HCT116 (cell line): Measurements from ENCODE around the gene KIF18B. TPM values are rescaled to one million over a fixed set of nuclear protein-coding genes. Genes with fewer than 3 reads are reported as not detected.

Experiments used
- ATAC-seq: fragments of 200-7000 bp; cut with Tn5 transposase; 2 replicates; pipeline ENCODE4 v1.9.1; 2020; ENCODE audit warnings: mild to moderate bottlenecking, moderate library complexity
- BruUV-seq: library from RNA; stranded (reverse); fragments of 400-500 nt; replicated peaks from 2 replicates; lab custom pipeline; 2021; lab: Mats Ljungman, UMichigan
- CTCF ChIA-PET: fragments of 300-600 bp; sonication (Branson Sonifier 250); formaldehyde crosslinking; loops from one replicate; lab custom pipeline; 2021; ENCODE audit warnings: antibody characterized with exemption; lab: Charles Lee
- POLR2A ChIA-PET: fragments of 300-600, 350-600 bp; sonication (Branson Sonifier 250); formaldehyde crosslinking; loops from one replicate; lab custom pipeline; 2021; ENCODE audit warnings: antibody characterized with exemption; lab: Charles Lee
- RAD21 ChIA-PET, 2 experiments: fragments of 300-600 bp; sonication (Branson Sonifier 250); formaldehyde crosslinking; loops; one replicate each; lab custom pipeline; 2023; ENCODE audit warnings: low total read pairs in 2 of 2; ENCODE audit not compliant: uncharacterized antibody in 2 of 2, unreplicated experiment in 2 of 2, low non-redundant PET in 1 of 2; lab: Charles Lee
- DNase-seq: peaks from one replicate; pipeline ENCODE4 v3.0.0-alpha.2; 2010; ENCODE audit warnings: low read depth, low spot score
- H2AFZ ChIP-seq: fragments of 200-600 bp; shearing (Covaris generic), sonication (generic); 2 replicates; pipeline ENCODE4 v1.6.1; 2017; ENCODE audit warnings: low read depth, mixed run types, mixed read lengths, antibody characterized with exemption, low read length; ENCODE audit not compliant: poor library complexity, severe bottlenecking
- H3K27ac ChIP-seq: 2 replicates; pipeline ENCODE4 v1.5.1; 2012; ENCODE audit warnings: low read depth, low read length
- H3K27me3 ChIP-seq: fragments of 200-600 bp; sonication (generic); 2 replicates; pipeline ENCODE4 v1.6.1; 2016; ENCODE audit warnings: mixed run types, low read length, mixed read lengths; ENCODE audit not compliant: insufficient read depth
- H3K36me3 ChIP-seq, 2 experiments: fragments of 200-500 bp in 1 of 2; fragments of 200-600 bp in 1 of 2; sonication (Bioruptor generic) in 1 of 2; sonication (generic) in 1 of 2; 2 replicates each; pipeline versions ENCODE4 v1.5.1 to v1.6.1; 2014 to 2016; ENCODE audit warnings: low read length in 2 of 2, inconsistent platforms in 1 of 2, mixed read lengths in 1 of 2, mixed run types in 1 of 2; ENCODE audit not compliant: insufficient read depth in 2 of 2, control insufficient read depth in 1 of 2
- H3K4me1 ChIP-seq, 2 experiments: fragments of 200-600 bp in 1 of 2; sonication (generic) in 1 of 2; 2 replicates each; pipeline versions ENCODE4 v1.5.1 to v1.6.1; 2012 to 2017; ENCODE audit warnings: low read length in 2 of 2, inconsistent platforms in 1 of 2, mild to moderate bottlenecking in 1 of 2, mixed read lengths in 1 of 2, mixed run types in 1 of 2, moderate library complexity in 1 of 2; ENCODE audit not compliant: insufficient read depth in 2 of 2, control insufficient read depth in 1 of 2
- H3K4me2 ChIP-seq: fragments of 200-600 bp; sonication (generic); 2 replicates; pipeline ENCODE4 v1.6.1; 2017; ENCODE audit warnings: mixed run types, low read length, mixed read lengths
- H3K4me3 ChIP-seq, 2 experiments: fragments of 200-600 bp in 1 of 2; sonication (generic) in 1 of 2; replicated peaks in 1 of 2; 2 replicates each; pipeline ENCODE4 v1.5.1; 2011 to 2016; ENCODE audit warnings: low read length in 2 of 2, control low read depth in 1 of 2, low read depth in 1 of 2, mild to moderate bottlenecking in 1 of 2, mixed read lengths in 1 of 2, mixed run types in 1 of 2
- H3K79me2 ChIP-seq: fragments of 200-600 bp; sonication (generic); 2 replicates; pipeline ENCODE4 v1.6.1; 2017; ENCODE audit warnings: mild to moderate bottlenecking, mixed run types, low read length, moderate library complexity, mixed read lengths; ENCODE audit not compliant: insufficient read depth
- H3K9ac ChIP-seq: fragments of 200-600 bp; sonication (generic); 2 replicates; pipeline ENCODE4 v1.6.1; 2016; ENCODE audit warnings: low read length, mixed read lengths
- H3K9me2 ChIP-seq: fragments of 200-600 bp; sonication (generic), shearing (Covaris generic); 2 replicates; pipeline ENCODE4 v1.6.1; 2017; ENCODE audit warnings: mixed run types, mild to moderate bottlenecking, moderate library complexity; ENCODE audit not compliant: insufficient read depth
- H3K9me3 ChIP-seq, 2 experiments: fragments of 200-500 bp in 1 of 2; fragments of 200-600 bp in 1 of 2; sonication (Bioruptor generic) in 1 of 2; sonication (generic) in 1 of 2; 2 replicates each; pipeline ENCODE4 v1.6.1; 2014 to 2017; ENCODE audit warnings: low read length in 2 of 2, mixed read lengths in 2 of 2, inconsistent platforms in 1 of 2, low read depth in 1 of 2, mild to moderate bottlenecking in 1 of 2, mixed run types in 1 of 2, moderate library complexity in 1 of 2; ENCODE audit not compliant: control insufficient read depth in 1 of 2, insufficient read depth in 1 of 2
- H4K20me1 ChIP-seq: fragments of 200-600 bp; sonication (generic), shearing (Covaris generic); 2 replicates; pipeline ENCODE4 v1.6.1; 2017; ENCODE audit warnings: mixed run types, mild to moderate bottlenecking, moderate library complexity; ENCODE audit not compliant: insufficient read depth
- ATF3 ChIP-seq: IDR thresholded peaks from 2 replicates; pipeline ENCODE4 v1.6.1; 2012
- CBX3 ChIP-seq: IDR thresholded peaks from 2 replicates; pipeline ENCODE4 v1.6.1; 2012; ENCODE audit warnings: low read depth
- CTCF ChIP-seq, 3 experiments: fragments of 200-600 bp in 1 of 3; sonication (generic) in 1 of 3; IDR thresholded peaks in 2 of 3; conservative IDR thresholded peaks in 1 of 3; 2 replicates each; pipeline ENCODE4 v1.5.1; 2012 to 2017; ENCODE audit warnings: low read depth in 2 of 3, low read length in 2 of 3, antibody characterized with exemption in 1 of 3, borderline replicate concordance in 1 of 3, control low read depth in 1 of 3, mild to moderate bottlenecking in 1 of 3, mixed read lengths in 1 of 3, mixed run types in 1 of 3, moderate library complexity in 1 of 3; ENCODE audit not compliant: insufficient read depth in 1 of 3
- EGR1 ChIP-seq: IDR thresholded peaks from 2 replicates; pipeline ENCODE4 v1.6.1; 2012; ENCODE audit warnings: low read depth
- EZH2phosphoT487 ChIP-seq: fragments of 200-600 bp; IDR thresholded peaks from 2 replicates; pipeline ENCODE4 v1.6.1; 2018; ENCODE audit warnings: antibody characterized with exemption, borderline replicate concordance
- JUND ChIP-seq: IDR thresholded peaks from 2 replicates; pipeline ENCODE4 v1.6.1; 2012
- MAX ChIP-seq: IDR thresholded peaks from 2 replicates; pipeline ENCODE4 v1.6.1; 2012
- POLR2A ChIP-seq: IDR thresholded peaks from 2 replicates; pipeline ENCODE4 v1.7.0; 2011; ENCODE audit warnings: borderline replicate concordance; ENCODE audit not compliant: insufficient read depth, insufficient read length; ENCODE audit errors: extremely low read depth
- POLR2AphosphoS5 ChIP-seq: IDR thresholded peaks from 2 replicates; pipeline ENCODE4 v1.6.1; 2011; ENCODE audit warnings: mild to moderate bottlenecking, low read depth, low read length, moderate library complexity
- RAD21 ChIP-seq: IDR thresholded peaks from 2 replicates; pipeline ENCODE4 v1.6.1; 2012; ENCODE audit warnings: low read depth, mild to moderate bottlenecking
- REST ChIP-seq: IDR thresholded peaks from 2 replicates; pipeline ENCODE4 v1.6.1; 2012; ENCODE audit warnings: low read depth
- SP1 ChIP-seq: IDR thresholded peaks from 2 replicates; pipeline ENCODE4 v1.6.1; 2012; ENCODE audit warnings: low read depth
- SRF ChIP-seq: IDR thresholded peaks from 2 replicates; pipeline ENCODE4 v1.6.1; 2012; ENCODE audit warnings: low read depth
- TCF7L2 ChIP-seq: IDR thresholded peaks from 2 replicates; pipeline ENCODE4 v1.7.0; 2011; ENCODE audit warnings: borderline replicate concordance, inconsistent platforms; ENCODE audit not compliant: insufficient read depth, insufficient read length; ENCODE audit errors: extremely low read depth
- YY1 ChIP-seq: IDR thresholded peaks from 2 replicates; pipeline ENCODE4 v1.6.1; 2011; ENCODE audit warnings: low read length, low read depth, moderate library complexity, mild to moderate bottlenecking; ENCODE audit not compliant: insufficient replicate concordance; ENCODE audit errors: extremely low read depth
- ZBTB33 ChIP-seq: IDR thresholded peaks from 2 replicates; pipeline ENCODE4 v1.6.1; 2011; ENCODE audit warnings: mild to moderate bottlenecking, low read length, moderate library complexity; ENCODE audit not compliant: insufficient replicate concordance; ENCODE audit errors: extremely low read depth
- ZNF274 ChIP-seq: fragments of 200-500 bp; sonication (Bioruptor generic); IDR thresholded peaks from 2 replicates; pipeline ENCODE4 v1.6.1; 2014; ENCODE audit warnings: mild to moderate bottlenecking, low read depth, low read length, inconsistent platforms
- intact Hi-C: fragments of 100-400 bp; cut with micrococcal nuclease; formaldehyde crosslinking; loops from 2 replicates; pipeline ENCODE4 v1.10.0; 2022
- total RNA-seq: library from RNA; stranded (reverse); gene quantifications from one replicate; pipeline ENCODE4 v1.2.1, GENCODE V29; 2021; ENCODE audit not compliant: unreplicated experiment

Gene KIF18B
- total RNA-seq, 1 experiment from 2014 or later, result 76.4 TPM

- DNase-seq (no peak), ATAC-seq (no peak)
- H3K9me2 ChIP-seq, result no peaks in the 10 kb centered on the region
- H3K27me3 ChIP-seq, result no peaks in the 10 kb centered on the region
- H3K4me3 ChIP-seq, result no peak overlapping the region
- ChIA-PET RAD21 (no interaction called here), CTCF (interaction anchor here (0.7 kb wide), 1 partner anchor 25 kb away, joined by 3 read pairs; no protein-coding TSS in a partner anchor), POLR2A (no interaction called here)
- H2AFZ ChIP-seq, result no peak overlapping the region
- H4K20me1 ChIP-seq, result no peaks in the 10 kb centered on the region
- H3K79me2 ChIP-seq, result no peaks in the 10 kb centered on the region
- BruUV-seq, result no TSS peak
- H3K4me1 ChIP-seq, result peaks cover 6 to 24% of the 10 kb centered on the region in 2 experiments
- intact Hi-C loops, result no loop called here
- H3K27ac ChIP-seq, result no peak overlapping the region
- H3K36me3 ChIP-seq, result no peaks in the 10 kb centered on the region
- TF ChIP-seq POLR2AphosphoS5 (no peak), SP1 (no peak), REST (no peak), MAX (no peak), JUND (no peak), EZH2phosphoT487 (no peak), CTCF (IDR thresholded peaks at IDR 0.05 in 2 of 3, conservative IDR thresholded peaks at IDR 0.05 in 1 of 3; ENCODE audit: borderline replicate concordance in 1 of 3, insufficient read depth in 1 of 3, low read depth in 2 of 3, low read length in 2 of 3) (no peak), CBX3 (no peak), YY1 (no peak), TCF7L2 (no peak), RAD21 (no peak), POLR2A (no peak), ATF3 (no peak), SRF (no peak), ZBTB33 (no peak), EGR1 (no peak), ZNF274 (no peak)
- H3K4me2 ChIP-seq, result no peak overlapping the region
- no peak overlapping the region for H3K9ac ChIP-seq
- no peaks in the 10 kb centered on the region for H3K9me3 ChIP-seq
Measured at GRCh38 chr17:44971776-44972483, 24.4 kb upstream of the KIF18B start.
